A549 (cell line): ENCODE results near the gene CELF5.

Experiments
- BHLHE40 ChIP-seq: IDR thresholded peaks from 2 replicates; pipeline ENCODE4 v1.6.1; 2012; ENCODE audit warnings: low read depth, low read length, inconsistent platforms
- HOXA7 ChIP-seq: fragments of 250-450 bp; sonication (Bioruptor Pico); IDR thresholded peaks from 2 replicates; pipeline ENCODE4 v1.5.0; 2020; ENCODE audit warnings: mild to moderate bottlenecking, moderate library complexity
- MAZ ChIP-seq: fragments of 150-350 bp; IDR thresholded peaks from 2 replicates; pipeline ENCODE4 v1.6.1; 2014; ENCODE audit warnings: antibody characterized with exemption, low read depth, low read length, borderline replicate concordance
- MYC ChIP-seq: IDR thresholded peaks from 2 replicates; pipeline ENCODE4 v1.6.1; 2012; ENCODE audit warnings: mild to moderate bottlenecking, inconsistent platforms, low read length, improper control_type of control experiment, borderline replicate concordance
- POLR2A ChIP-seq: IDR thresholded peaks from 2 replicates; pipeline ENCODE4 v1.6.1; 2012; ENCODE audit warnings: mild to moderate bottlenecking, low read length
- RAD21 ChIP-seq, 2 experiments: fragments of >200 bp in 1 of 2; sonication (Bioruptor Twin) in 1 of 2; formaldehyde crosslinking in 1 of 2; IDR thresholded peaks in 1 of 2; conservative IDR thresholded peaks in 1 of 2; 2 replicates in 1 of 2; 3 replicates in 1 of 2; pipeline ENCODE4 v1.6.1; 2012 to 2018; ENCODE audit warnings: inconsistent platforms in 1 of 2
- SMC3 ChIP-seq: fragments of >200 bp; sonication (Bioruptor Twin); formaldehyde crosslinking; IDR thresholded peaks from 3 replicates; pipeline ENCODE4 v1.6.1; 2018; ENCODE audit warnings: inconsistent platforms
- TF ChIP-seq, protein P1 (sequence below): fragments of >200 bp; sonication (Bioruptor Twin); formaldehyde crosslinking; IDR thresholded peaks from 3 replicates; pipeline ENCODE4 v1.5.1; 2016
- TF ChIP-seq, protein P2 (sequence below): fragments of 450-650 bp; IDR thresholded peaks from 2 replicates; pipeline ENCODE4 v1.6.1; 2014; ENCODE audit warnings: antibody characterized with exemption
- TF ChIP-seq, protein P3 (sequence below): IDR thresholded peaks from 2 replicates; pipeline ENCODE4 v1.6.1; 2012; ENCODE audit warnings: low read depth, borderline replicate concordance

DNA sequence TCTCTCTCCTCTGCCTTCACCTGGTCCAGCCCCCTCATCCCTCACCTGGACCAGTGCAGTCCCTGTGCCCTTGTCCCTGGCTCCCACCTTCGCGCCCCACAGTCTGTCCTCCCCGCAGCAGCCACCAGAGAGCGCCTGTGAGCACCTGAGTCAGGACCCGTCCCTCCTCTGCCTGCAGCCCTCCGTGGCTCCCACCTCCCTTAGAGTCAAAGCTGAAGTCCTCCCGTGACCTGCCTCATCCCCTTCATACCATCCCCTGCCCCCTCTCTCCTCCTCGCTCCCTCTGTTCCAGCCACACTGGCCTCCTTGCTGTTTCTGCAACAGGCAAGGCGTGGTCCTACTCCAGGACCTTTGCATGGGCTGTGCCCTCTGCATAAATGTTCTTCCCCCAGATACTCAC is 10.3 kb downstream of the CELF5 start:
- TF ChIP-seq BHLHE40 (no peak), HOXA7 (CRISPR knock-in tag) (no peak), MYC (no peak), SMC3 (no peak), POLR2A (no peak), RAD21 (conservative IDR thresholded peaks at IDR 0.05 in 1 of 2, IDR thresholded peaks at IDR 0.05 in 1 of 2) (no peak), MAZ (no peak)
- TF ChIP-seq, protein P1, sequence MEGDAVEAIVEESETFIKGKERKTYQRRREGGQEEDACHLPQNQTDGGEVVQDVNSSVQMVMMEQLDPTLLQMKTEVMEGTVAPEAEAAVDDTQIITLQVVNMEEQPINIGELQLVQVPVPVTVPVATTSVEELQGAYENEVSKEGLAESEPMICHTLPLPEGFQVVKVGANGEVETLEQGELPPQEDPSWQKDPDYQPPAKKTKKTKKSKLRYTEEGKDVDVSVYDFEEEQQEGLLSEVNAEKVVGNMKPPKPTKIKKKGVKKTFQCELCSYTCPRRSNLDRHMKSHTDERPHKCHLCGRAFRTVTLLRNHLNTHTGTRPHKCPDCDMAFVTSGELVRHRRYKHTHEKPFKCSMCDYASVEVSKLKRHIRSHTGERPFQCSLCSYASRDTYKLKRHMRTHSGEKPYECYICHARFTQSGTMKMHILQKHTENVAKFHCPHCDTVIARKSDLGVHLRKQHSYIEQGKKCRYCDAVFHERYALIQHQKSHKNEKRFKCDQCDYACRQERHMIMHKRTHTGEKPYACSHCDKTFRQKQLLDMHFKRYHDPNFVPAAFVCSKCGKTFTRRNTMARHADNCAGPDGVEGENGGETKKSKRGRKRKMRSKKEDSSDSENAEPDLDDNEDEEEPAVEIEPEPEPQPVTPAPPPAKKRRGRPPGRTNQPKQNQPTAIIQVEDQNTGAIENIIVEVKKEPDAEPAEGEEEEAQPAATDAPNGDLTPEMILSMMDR, result no peak
- TF ChIP-seq, protein P2, sequence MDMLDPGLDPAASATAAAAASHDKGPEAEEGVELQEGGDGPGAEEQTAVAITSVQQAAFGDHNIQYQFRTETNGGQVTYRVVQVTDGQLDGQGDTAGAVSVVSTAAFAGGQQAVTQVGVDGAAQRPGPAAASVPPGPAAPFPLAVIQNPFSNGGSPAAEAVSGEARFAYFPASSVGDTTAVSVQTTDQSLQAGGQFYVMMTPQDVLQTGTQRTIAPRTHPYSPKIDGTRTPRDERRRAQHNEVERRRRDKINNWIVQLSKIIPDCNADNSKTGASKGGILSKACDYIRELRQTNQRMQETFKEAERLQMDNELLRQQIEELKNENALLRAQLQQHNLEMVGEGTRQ, result no peak
- TF ChIP-seq, protein P3, sequence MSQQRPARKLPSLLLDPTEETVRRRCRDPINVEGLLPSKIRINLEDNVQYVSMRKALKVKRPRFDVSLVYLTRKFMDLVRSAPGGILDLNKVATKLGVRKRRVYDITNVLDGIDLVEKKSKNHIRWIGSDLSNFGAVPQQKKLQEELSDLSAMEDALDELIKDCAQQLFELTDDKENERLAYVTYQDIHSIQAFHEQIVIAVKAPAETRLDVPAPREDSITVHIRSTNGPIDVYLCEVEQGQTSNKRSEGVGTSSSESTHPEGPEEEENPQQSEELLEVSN, result no peak
